HG02938 (cell line): ENCODE measurements around the gene TPSG1.
"Not testable (repeated sequence)": the region's sequence is repeated elsewhere in the genome, so short reads cannot be mapped to it uniquely, and the experiment has no call there.

Experiments
- ATAC-seq: cut with Tn5 transposase; IDR thresholded peaks from one replicate; pipeline ENCODE4 v1.9.1; 2021; ENCODE audit warnings: mild to moderate bottlenecking, moderate library complexity; ENCODE audit not compliant: unreplicated experiment

Gene TPSG1

DNA sequence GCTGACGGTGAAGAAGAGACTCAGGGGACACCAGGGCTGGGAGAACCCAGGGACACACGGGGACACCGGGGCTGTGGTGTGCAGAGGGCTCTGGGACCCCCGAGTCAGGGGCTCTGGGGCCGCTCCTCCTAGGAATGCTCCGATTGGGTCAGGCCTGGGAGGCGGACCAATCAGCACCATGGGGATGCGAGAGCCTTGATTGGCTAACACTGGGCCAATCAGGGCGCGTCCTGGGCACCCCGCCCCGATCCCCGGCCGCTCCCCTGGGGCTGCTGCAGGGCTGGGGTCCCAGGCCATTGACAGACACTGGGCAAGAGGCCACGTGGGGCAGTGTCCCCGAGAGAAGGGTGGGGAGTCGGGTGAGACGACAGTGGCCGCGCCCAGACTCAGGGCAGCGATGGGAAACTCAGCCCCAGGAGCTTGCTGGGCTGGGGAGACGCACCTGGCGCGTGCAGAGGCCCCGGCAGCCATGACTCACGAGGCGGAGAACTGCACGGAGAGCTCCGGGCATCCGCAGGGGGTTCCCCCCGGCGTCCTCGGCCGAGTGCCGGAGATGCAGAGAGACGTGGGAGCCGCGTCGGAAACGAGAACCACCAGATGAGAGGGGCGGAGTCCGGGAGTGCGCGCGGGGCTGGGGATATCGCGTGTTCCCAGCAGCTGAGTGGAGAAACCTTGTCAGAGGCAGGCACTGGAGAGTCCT is 7.1 kb upstream of the TPSG1 start:
- ATAC-seq = not testable (repeated sequence)

DNA sequence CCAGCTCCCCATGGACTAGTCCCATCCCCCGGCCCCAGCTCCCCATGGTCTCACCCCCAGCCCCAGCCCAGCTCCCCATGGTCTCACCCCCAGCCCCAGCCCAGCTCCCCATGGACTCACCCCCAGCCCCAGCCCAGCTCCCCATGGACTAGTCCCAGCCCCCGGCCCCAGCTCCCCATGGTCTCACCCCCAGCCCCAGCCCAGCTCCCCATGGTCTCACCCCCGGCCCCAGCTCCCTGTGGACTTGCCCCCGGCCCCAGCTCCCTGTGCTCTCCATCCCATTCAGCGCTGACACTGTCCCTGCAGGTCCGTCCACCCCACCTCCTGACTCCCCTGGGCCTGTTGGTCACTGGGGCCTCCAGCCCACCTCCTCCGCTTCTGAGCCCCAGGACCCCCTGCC is 6.2 kb upstream of the TPSG1 start:
- not testable (repeated sequence) for ATAC-seq

DNA sequence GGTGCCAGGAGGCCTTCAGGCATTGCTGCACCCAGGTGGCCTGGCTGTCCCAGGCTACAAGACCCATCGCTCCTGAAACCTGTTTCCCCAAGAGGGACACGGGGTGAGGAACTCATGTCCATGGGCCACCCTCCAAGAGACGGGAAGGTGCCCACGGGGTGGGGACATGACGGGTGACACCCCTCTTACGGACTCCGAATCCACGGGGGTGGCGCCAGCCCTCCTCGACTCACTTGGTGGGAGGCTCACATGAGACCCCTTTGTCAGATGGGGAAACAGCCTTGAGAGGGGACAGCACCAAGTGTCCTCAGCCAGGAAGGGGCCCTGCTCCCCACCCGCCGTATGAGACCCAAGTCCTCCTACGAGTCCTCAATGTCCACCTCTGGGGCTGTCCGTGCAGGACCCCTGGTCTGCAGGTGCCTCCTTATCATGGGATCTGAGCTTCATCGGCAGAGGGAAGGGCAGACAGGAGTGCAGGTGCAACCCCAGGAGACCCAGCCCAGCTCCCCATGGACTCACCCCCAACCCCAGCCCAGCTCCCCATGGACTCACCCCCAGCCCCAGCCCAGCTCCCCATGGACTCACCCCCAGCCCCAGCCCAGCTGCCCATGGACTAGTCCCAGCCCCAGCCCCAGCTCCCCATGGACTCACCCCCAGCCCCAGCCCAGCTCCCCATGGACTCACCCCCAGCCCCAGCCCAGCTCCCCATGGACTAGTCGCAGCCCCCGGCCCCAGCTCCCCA is 5.6 kb upstream of the TPSG1 start:
- ATAC-seq = not testable (repeated sequence)

DNA sequence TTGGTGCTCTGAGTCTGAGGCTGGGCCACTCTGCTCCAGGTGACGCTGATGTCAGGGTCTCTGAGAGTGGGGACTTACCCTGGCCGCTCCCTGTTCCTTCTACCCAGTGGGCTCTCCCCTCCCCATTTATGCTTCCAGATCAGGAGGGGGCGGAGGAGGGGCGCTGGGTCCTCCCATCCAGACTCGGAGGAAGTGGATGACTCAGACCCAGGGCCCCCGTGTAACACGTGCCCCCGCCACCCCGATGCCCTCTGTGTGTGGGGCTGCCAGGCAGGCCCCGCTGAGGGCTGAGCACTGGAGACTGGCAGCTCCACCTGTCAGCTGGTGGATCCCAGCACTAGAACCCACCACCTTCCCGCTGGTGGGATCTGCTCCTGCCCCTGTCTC is 5.0 kb upstream of the TPSG1 start, which contains the start of gene TPSB2:
TSS of gene TPSB2 (minus strand) at position 101 of the 387 bp plus-strand sequence. CDS start 233 bp downstream, outside the sequence.
- not testable (repeated sequence) for ATAC-seq

DNA sequence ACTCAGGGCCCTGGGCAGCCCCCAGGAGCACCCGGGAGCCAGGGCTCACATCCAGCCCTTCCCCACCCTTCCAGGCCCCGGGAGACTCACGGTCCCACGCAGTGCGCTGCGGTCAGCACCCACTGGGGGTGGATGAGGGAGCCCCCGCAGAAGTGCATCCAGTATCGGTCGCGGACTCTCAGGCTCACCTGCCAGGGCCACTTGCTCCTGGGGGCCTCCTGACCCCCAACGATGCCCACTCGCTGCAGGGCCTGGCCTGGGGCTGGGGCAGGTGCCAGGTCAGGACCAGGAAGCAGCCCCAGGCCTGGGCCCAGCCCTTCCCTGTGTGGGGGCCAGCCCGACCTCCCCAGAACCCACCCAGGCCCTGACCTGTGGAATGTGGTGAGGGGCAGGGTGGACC is 4.4 kb upstream of the TPSG1 start:
- ATAC-seq = not testable (repeated sequence)

DNA sequence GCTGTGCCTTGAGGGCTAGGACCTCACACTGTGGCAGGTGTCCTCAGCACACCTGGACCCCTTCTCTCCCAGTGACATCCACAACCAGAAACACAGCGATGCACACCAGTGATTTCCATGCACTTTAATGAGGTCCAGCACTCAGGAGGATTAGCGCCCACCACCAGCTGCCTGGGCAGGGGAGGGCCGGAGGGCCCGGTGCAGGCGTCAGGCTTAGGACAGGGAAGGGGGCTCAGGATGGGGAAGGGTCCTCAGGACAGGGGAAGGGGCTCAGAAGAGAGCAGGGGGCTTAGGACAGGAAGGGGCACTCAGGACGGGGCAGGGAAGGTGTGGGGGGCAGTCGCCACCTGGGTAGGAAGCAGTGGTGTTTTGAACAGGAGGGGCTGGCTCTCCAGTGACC is 3.2 kb upstream of the TPSG1 start:
- not testable (repeated sequence) for ATAC-seq

DNA sequence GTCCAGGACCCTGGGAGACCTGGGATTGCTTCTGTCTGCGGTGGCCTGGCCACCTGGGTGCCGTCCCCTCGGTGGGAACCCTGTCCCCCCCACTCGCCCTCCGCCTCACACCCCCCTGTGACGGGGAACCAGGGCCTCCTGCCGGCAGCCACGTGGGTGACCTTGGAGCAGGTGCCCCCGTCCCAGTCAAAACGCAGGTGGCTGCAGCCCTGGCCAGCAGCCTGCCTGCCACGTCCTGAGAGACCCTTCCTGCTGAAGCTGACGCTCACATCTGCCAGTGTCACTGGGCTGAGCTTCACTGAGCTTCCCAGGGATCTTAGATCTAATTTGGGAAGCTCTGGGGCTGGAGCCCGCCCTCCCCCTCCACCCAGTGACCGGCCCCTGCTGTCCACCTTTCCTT is 1.6 kb upstream of the TPSG1 start:
- ATAC-seq = not testable (repeated sequence)

DNA sequence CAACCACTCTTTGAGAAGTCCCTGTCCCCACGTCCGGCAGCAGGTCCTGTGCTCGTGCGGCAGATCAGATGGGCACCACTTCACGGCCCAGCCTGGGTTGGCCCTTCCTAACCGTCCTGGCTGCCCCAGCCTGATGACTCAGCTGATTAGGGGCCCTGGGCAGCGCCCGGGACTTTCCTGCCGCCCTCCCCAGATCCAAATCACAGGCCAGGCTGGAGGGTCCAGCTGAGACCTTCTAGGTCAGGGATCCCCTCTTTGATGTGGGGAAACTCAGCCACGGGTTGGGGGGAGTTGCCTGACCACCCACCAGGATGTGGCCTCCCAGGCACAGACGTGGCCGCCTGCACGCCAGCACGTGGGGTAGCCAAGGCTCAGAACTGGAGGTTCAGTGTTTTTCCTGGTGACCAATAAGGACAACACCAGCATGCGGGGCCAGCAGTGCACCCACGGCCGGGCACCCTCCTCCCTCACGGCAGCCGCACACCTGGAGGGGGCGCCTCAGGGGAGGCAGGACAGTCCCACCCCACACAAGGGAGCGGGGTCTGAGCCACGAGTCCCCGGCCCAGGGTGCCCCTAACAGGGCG is 752 bp upstream of the TPSG1 start:
- ATAC-seq = not testable (repeated sequence)

DNA sequence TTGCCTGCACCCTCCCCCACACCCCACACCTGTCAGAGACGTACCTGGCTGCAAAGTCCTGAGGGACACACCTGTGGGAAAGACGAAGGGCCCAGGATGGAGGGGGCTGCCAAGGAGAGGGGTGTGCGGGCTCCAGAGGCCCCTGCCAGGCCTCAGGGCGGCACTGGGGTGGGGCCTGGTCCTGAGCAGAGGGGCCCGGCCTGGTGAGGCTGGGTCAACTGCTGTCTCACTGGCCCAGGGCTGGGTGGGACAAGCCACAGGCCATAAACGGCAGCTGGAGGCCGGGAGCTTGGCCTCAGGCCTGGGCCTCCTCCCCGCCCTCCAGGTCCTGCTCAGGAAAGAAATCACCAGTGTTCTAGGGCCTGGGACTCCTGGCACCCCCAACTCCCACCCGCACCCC is 510 bp downstream of the TPSG1 start:
- no peak for ATAC-seq

DNA sequence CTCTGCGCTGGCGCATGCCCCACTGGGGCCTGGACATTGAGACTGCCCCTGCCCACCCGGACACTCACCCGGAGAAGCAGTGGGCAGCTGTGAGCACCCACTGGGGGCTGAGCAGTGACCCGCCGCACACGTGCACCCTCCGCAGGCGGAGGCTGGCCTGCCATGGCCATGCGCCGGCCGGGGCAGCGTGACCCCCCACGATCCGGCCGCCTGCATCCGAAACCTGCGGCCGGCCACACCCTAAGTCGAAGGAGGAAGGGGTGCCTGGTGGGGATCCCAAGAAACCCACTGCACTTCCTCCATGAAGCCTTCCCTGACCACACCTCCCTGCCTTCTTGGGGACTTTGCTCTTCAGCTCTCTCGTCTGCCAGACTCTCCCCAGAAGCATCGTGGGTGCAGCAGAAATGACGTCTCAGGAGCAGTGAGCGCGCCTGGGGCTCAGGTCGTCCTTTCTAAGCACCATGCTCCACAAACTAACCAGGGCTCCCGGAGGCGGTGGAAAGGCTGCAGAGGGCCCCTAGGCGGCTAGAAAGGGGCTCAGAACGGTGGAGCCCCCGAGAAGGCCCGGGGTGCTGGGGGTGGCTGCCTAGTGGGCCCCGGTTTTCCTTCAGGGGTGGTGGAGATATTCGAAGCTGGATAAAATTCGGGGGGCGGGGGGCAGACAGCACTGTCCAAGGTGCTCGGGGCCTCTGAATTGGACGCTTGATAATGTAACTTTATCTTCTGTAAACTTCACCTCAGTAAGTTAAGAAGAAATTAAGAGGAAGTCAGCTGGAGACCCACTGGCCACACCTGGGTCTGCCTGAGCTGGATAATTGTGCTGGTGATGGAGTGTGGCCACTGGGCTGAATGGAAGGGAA is 1.5 kb downstream of the TPSG1 start:
- ATAC-seq = no peak

DNA sequence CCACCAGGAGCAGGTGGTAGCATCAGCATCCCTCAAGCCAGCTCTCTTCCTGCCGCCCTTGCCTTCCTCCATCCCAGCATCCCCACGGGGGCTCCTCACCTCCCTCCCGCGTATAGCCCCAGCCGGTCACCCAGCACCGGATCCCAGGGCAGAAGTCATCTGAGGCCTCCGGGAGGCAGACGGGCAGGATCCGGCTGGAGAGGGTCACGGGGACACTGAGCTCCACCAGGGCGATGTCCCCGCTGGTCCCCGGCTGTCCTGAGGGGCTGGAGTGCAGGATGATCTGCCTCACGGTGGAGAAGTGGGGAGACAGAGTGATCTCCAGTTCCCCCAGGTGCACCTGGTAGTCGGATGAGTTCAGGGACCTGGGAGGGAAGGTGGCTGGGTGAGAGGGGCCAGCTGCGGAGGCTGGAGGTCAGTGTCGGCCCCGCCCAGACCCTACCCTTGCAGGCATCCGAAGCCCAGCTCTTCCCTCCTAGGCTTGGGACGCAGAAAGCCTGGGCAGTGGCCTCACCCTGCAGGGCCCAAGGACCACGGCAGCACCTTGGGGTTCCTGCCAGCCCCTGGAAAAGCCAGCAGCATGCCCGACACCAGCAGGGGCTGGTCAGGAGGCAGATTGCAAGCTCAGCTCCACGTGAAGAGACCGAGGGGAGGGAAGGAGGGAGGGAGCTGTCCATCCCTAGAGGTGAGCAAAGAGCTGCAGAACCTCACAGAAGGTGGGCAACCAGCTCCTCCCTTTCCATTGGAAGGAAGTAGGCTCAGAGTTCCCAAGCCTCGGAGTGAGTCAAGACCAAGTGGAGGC is 2.3 kb downstream of the TPSG1 start:
- no peak for ATAC-seq

DNA sequence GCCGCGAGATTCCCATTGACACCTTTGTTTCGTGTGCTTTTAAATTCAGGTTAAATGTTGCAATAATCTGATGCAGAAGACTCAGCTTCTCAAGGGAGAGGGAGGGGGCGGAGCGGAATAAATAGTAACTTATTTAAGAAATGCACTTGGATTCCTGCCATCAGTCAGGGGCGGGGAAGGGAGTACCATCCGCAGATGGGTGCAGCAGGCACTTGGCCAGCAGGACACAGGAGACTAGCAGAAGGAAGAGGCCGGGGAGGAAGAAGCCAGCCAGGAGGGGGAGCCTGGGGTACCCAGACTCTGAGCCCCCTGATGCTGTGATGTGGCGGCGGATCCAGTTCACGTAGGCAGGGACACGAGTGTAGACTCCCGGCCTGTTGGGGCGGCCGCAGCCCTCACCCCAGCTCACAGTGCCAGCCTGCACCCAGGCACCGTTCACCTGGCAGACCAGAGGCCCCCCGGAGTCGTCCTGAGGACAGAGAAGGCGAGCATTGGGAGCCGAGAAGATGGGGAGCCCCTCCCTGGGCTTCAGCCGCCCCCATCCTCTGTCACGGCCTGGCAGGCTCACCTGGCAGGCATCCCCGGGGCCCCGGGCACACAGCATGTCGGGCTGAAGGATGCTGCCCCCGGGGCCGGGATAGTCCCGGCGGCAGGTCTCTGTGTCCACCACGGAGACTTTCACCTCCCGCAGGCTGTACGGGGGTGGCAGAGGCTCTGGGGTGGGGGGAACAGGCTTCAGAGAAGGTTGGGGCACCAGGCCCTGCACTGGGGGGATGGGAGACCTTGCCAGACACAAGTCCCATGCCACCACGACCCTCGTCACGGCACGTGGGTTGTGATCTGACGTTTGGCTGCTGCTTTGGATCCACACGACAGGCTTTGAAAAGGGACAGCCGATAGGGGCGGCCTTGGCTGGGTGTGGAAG is 3.2 kb downstream of the TPSG1 start:
- ATAC-seq = no peak

DNA sequence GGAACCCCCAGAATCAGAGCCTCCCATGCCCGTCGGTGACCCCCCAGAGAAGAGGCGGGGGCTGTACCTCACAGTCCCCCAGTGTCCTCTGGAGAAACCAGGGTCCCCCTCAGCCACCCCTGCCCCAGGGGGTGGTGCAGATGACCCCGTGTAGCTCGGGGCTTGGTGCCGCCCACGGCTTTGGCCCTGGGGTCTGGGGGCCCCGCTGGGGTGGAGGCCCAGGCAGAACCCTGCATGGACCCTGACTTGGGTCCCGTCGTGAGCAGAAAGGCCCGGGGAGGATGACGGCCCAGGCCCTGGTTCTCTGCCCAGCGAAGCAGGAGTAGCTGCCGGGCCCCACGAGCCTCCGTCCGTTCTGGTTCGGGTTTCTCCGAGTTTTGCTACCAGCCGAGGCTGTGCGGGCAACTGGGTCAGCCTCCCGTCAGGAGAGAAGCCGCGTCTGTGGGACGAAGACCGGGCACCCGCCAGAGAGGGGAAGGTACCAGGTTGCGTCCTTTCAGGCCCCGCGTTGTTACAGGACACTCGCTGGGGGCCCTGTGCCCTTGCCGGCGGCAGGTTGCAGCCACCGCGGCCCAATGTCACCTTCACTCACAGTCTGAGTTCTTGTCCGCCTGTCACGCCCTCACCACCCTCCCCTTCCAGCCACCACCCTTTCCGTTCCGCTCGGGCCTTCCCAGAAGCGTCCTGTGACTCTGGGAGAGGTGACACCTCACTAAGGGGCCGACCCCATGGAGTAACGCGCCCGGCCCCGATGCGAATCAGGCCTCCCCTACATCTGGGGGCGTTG is 4.0 kb downstream of the TPSG1 start:
- no peak for ATAC-seq

DNA sequence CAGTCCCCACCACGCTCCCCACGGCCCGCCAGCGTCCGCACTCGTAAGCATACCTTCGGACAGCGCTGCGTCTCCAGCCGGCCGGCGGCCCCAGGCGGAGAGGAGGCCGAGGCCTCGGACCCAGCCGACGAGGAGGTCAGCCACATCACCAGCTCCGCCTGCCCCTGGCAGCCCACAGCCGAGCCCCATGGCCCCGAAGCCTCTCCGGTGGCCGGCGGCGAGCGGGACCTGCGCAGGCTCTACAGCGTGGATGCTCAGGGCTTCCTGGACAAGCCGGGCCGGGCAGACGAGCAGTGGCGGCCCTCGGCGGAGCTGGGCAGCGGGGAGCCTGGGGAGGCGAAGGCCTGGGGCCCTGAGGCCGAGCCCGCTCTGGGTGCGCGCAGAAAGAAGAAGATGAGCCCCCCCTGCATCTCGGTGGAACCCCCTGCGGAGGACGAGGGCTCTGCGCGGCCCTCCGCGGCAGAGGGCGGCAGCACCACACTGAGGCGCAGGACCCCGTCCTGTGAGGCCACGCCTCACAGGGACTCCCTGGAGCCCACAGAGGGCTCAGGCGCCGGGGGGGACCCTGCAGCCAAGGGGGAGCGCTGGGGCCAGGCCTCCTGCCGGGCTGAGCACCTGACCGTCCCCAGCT is 4.9 kb downstream of the TPSG1 start:
- no peak for ATAC-seq

DNA sequence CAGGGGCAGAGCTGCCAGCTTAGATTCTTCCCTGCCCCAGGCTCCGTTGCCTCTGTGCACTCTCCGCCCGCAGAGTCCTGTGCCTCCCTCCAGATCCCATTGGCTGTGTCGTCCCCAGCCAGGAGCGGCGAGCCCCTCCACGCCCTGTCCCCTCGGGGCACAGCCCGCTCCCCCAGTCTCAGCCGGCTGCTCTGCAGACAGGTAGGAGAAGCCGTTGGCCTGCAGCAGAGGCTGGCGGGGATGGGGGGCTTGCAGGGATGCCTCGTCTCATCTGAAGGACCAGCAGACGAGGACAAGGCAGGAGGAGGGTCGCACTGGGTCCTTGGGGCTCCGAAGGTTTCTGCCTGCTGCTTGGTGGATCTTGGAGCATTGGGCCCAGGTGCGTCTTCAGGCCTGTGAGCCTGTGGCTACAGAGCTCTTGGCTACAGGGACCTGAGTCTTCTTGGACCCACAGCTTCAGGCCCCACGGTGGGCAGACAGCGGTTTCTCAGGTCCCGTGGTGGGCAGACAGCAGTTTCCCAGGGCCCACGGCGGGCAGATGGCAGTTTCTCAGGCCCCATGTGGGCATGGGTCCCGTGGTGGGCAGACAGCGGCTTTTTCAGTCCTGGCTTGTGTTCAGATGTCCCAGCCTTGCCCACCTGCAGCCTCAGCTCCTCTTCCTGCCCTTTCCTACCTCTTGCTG is 6.0 kb downstream of the TPSG1 start:
- ATAC-seq = no peak

DNA sequence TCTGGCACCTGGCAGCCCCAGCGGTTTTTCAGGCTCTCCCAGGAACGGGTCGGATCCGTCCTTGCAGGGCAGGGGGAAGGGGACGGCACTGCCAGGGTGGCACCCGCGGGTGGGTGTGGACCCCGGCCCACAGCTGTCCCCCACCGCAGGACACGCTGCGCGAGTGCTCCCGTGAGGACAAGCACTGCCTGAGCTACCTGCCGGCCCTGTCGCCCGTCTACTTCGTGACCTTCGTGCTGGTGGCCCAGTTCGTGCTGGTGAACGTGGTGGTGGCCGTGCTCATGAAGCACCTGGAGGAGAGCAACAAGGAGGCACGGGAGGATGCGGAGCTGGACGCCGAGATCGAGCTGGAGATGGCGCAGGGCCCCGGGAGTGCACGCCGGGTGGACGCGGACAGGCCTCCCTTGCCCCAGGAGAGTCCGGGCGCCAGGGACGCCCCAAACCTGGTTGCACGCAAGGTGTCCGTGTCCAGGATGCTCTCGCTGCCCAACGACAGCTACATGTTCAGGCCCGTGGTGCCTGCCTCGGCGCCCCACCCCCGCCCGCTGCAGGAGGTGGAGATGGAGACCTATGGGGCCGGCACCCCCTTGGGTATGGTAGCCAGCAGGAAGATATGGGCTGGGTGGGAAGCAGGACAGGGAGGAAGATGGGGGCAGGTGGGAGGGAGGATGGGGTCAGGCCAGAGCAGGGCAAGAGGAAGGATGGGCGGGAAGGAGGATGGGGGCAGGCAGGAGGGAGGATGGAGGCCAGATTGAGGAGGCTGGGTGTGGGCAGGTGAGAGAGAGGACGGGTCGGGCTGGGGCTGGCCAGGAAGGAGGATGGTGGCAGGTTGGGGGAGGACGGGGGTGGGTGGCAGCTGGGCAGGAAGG is 6.8 kb downstream of the TPSG1 start:
- no peak for ATAC-seq
